SK-N-SH treated with all-trans-retinoic acid at 6 μM for 48 hours (cell line): ENCODE measurements around the gene LILRA6.
"Not testable (repeated sequence)": the region's sequence is repeated elsewhere in the genome, so short reads cannot be mapped to it uniquely, and the experiment has no call there.

Experiments
- ATAC-seq: fragments of 200-7000 bp; cut with Tn5 transposase; 3 replicates; pipeline ENCODE4 v1.9.1; 2020; ENCODE audit warnings: mild to moderate bottlenecking, moderate library complexity
- ARNTL ChIP-seq: fragments of 450-650 bp; formaldehyde crosslinking; IDR thresholded peaks from 2 replicates; pipeline ENCODE4 v1.5.0; 2020; ENCODE audit warnings: low read depth, mild to moderate bottlenecking, moderate library complexity, borderline replicate concordance
- CSDC2 ChIP-seq: fragments of 250-450 bp; sonication (Bioruptor Pico); IDR thresholded peaks from 2 replicates; pipeline ENCODE4 v1.5.0; 2020; ENCODE audit warnings: mild to moderate bottlenecking, moderate library complexity
- GLIS3 ChIP-seq: fragments of 250-450 bp; sonication (Bioruptor Pico); IDR thresholded peaks from 2 replicates; pipeline ENCODE4 v1.5.0; 2020; ENCODE audit warnings: mild to moderate bottlenecking, moderate library complexity
- ISL1 ChIP-seq: fragments of 250-450 bp; sonication (Bioruptor Pico); IDR thresholded peaks from 2 replicates; pipeline ENCODE4 v2.1.2; 2022; ENCODE audit warnings: mild to moderate bottlenecking, moderate library complexity
- OSR1 ChIP-seq: fragments of 250-450 bp; sonication (Bioruptor Pico); IDR thresholded peaks from 2 replicates; pipeline ENCODE4 v1.8.0; 2022; ENCODE audit warnings: moderate library complexity, mild to moderate bottlenecking, inconsistent platforms
- SNAI2 ChIP-seq: fragments of 250-450 bp; sonication (Bioruptor Pico); IDR thresholded peaks from 2 replicates; pipeline ENCODE4 v1.5.0; 2020; ENCODE audit warnings: mild to moderate bottlenecking, moderate library complexity
- TCF4 ChIP-seq: fragments of 250-450 bp; sonication (Bioruptor Pico); IDR thresholded peaks from 2 replicates; pipeline ENCODE4 v1.8.0; 2021; ENCODE audit warnings: mild to moderate bottlenecking, moderate library complexity, borderline replicate concordance
- TOX ChIP-seq: fragments of 250-450 bp; sonication (Bioruptor Pico); IDR thresholded peaks from 2 replicates; pipeline ENCODE4 v1.8.0; 2021; ENCODE audit warnings: mild to moderate bottlenecking, moderate library complexity, borderline replicate concordance
- ZFP3 ChIP-seq: fragments of 250-450 bp; sonication (Bioruptor Pico); IDR thresholded peaks from 2 replicates; pipeline ENCODE4 v1.5.0; 2020; ENCODE audit warnings: mild to moderate bottlenecking, moderate library complexity
- ZFP30 ChIP-seq: fragments of 450-650 bp; formaldehyde crosslinking; IDR thresholded peaks from 2 replicates; pipeline ENCODE4 v1.5.0; 2022; ENCODE audit warnings: mild to moderate bottlenecking, moderate library complexity
- ZNF565 ChIP-seq: fragments of 450-650 bp; formaldehyde crosslinking; conservative IDR thresholded peaks from 2 replicates; pipeline ENCODE4 v1.5.0; 2020; ENCODE audit warnings: low read depth, mild to moderate bottlenecking, moderate library complexity
- ZNF8 ChIP-seq: fragments of 450-650 bp; formaldehyde crosslinking; IDR thresholded peaks from 2 replicates; pipeline ENCODE4 v1.5.0; 2020; ENCODE audit warnings: mild to moderate bottlenecking, moderate library complexity
- TF ChIP-seq, protein P1 (sequence below): fragments of 250-450 bp; sonication (Bioruptor Pico); IDR thresholded peaks from 2 replicates; pipeline ENCODE4 v1.5.1; 2021; ENCODE audit warnings: mild to moderate bottlenecking, moderate library complexity
- TF ChIP-seq, protein P2 (sequence below): fragments of 250-450 bp; sonication (Bioruptor Pico); IDR thresholded peaks from 2 replicates; pipeline ENCODE4 v1.5.0; 2020; ENCODE audit warnings: mild to moderate bottlenecking, moderate library complexity

LILRA6 gene

DNA sequence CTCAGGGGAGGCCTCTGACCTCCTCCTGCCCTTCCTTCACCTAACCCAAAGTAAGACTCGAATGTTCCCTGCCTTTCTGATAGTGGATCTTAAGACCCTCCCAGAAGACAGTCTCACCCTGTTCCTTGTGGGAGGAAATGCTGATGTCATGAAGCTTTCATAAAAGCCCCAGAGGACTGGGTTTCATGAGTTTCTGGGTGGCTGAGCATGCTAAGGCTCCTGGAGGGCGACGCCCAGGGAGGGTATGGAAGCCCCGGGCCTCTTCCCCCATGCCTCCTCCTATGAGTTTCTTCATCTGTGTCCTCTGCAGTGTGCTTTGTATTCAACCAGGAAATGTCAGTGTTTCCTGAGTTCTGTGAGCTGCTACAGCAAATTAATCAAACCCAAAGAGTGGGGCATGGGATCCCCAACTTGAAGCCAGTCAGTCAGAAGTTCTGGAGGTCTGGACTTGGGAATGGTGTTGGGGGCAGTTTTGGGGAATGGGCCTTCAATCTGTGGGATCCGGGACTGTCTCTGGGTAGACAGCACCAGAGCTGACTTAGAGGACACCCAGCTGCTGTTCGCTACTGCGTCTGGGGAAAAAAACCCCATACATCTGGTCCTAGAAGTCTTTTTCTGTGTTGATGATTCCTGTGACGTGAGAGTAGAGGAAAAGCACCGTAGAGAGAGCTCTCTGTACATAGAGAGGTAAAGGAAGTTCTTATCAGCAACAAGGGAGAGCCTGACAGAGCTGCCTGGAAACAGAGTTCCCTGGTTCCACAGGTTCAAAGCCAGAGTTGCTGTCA, 40.3 kb upstream of the LILRA6 start:
- no peak for ATAC-seq
- no peak for TF ChIP-seq ZFP30 (CRISPR knock-in tag)

DNA sequence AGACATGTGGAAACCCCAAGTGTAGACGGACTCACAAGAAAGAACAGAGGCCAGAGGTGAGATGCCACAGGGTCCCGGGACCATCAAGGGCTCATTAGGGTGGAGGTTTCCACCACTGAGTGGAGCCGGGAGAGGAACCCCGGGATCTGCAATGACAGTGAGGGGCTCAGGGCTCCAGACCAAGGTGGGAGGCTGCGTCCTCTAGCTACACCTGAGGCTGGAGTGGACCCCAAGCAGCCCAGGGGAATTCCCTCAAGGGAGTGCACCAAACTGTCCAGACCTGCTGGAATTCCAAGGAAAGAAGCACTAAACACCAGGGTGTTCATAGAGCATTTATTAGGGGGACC, 39.1 kb upstream of the LILRA6 start:
- not testable (repeated sequence) for ATAC-seq

DNA sequence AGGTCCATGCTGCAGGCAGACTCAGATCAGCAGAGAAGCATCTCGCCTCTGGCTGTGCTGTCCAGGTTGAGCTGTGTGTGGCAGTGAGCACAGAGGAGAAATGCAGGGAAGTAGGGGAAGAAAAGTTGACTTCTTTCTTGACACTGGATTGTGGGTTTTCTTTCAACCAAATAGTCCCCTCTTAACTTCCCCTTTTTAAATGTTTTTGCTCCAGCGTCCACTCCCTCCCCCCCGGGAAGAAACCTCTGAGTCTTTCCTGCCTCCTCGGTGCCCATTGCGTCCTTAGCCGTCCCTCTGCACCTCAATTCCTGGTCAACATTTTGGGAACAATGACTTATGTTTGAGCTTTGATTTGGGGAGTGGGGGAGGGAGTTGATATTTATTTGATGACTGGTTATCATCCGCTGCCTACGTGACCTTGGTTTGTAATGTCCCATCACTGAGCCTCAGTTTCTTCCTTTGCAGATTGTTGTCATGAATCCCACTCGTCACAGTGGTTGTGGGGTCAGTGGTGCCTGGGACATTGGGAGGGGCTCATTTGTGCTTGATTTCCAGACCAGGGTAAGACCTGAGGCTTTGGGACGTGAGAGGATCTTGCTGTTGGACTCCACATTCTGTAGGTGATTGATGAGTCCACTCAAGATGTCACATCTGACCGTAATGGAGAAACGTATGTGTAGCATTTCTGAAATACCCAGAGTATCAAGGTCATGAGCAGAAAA, 38.6 kb upstream of the LILRA6 start, which contains the start of gene LILRB2:
Gene LILRB2 (minus strand): TSS at position 104 of the 722 bp plus-strand sequence. CDS start 614 bp downstream, outside the sequence.
- TF ChIP-seq OSR1 (no peak), GLIS3 (CRISPR knock-in tag) (no peak), ZNF8 (CRISPR knock-in tag) (no peak), CSDC2 (CRISPR knock-in tag) (no peak), ISL1 (CRISPR knock-in tag) (no peak), ARNTL (no peak), ZFP3 (CRISPR knock-in tag) (no peak), ZNF565 (CRISPR knock-in tag) (no peak), TOX (CRISPR knock-in tag) (no peak)
- TF ChIP-seq, protein P1, sequence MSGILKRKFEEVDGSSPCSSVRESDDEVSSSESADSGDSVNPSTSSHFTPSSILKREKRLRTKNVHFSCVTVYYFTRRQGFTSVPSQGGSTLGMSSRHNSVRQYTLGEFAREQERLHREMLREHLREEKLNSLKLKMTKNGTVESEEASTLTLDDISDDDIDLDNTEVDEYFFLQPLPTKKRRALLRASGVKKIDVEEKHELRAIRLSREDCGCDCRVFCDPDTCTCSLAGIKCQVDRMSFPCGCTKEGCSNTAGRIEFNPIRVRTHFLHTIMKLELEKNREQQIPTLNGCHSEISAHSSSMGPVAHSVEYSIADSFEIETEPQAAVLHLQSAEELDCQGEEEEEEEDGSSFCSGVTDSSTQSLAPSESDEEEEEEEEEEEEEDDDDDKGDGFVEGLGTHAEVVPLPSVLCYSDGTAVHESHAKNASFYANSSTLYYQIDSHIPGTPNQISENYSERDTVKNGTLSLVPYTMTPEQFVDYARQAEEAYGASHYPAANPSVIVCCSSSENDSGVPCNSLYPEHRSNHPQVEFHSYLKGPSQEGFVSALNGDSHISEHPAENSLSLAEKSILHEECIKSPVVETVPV (CRISPR knock-in tag) = no peak
- no peak for ATAC-seq

DNA sequence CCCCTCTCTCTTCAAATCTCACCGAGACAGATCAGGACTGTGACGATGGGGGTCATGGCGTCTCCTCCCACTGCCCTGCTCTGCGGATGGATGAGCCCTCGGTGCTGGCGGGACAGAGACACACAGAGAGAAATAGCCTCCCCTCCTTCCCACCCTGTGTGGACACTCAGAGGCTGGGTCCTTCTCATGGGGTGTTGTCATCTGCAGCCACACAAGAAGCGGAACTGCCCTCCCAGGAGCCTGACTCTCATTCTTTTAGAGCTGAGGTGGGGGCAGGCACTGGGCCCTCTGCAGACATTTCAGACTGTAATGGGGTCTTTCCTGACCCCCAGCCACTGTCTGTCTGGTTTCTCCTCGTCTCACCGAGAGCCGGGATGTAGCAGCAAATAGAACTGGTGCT, 37.9 kb upstream of the LILRA6 start:
- not testable (repeated sequence) for ATAC-seq

DNA sequence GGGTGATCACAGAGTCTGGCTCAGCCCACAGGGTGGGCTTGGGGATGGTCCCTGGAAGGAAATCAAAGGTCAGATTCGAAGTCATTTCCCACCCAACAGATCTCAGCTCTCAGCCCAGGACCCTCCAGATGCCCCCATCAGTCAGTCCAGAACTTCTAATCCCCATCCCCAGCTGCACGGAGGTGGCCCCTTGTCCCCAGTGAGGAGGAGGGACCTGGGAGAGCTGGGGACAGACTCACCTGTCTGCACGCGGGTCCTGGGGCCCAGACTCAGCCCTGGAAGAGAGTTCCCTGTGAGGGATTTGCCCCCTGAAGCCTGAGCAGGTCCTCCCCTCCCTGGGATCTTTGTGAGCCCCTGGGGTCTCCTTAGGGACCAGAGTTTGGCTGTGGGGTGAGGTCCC, 37.4 kb upstream of the LILRA6 start:
- not testable (repeated sequence) for ATAC-seq

DNA sequence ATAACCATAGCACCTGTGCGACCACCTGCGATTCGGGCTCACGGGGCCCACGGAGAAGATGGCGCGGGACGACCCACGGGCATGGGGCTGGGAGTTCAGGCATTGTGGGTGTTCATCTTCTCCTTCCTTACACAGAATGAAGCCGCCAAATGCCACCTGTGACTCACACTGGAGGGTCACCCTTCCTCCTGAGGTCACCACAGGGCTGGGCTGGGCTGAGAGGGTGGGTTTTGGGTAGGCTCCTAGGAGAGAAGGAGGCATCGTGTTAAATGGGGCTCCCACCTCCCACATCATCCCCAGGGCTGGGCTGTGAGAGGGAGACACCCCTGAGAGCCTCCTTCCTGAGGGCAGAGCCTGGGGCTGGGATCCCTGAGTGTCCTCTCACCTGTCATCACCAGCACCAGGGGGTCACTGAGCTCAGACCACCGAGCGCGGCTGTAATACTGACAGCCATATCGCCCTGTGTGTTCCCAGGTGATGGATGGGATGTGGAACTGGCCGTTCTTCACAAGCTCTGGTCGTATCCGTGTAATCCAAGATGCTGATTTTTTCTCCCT, 36.9 kb upstream of the LILRA6 start:
- no peak for TF ChIP-seq TCF4 (CRISPR knock-in tag)
- TF ChIP-seq, protein P2, sequence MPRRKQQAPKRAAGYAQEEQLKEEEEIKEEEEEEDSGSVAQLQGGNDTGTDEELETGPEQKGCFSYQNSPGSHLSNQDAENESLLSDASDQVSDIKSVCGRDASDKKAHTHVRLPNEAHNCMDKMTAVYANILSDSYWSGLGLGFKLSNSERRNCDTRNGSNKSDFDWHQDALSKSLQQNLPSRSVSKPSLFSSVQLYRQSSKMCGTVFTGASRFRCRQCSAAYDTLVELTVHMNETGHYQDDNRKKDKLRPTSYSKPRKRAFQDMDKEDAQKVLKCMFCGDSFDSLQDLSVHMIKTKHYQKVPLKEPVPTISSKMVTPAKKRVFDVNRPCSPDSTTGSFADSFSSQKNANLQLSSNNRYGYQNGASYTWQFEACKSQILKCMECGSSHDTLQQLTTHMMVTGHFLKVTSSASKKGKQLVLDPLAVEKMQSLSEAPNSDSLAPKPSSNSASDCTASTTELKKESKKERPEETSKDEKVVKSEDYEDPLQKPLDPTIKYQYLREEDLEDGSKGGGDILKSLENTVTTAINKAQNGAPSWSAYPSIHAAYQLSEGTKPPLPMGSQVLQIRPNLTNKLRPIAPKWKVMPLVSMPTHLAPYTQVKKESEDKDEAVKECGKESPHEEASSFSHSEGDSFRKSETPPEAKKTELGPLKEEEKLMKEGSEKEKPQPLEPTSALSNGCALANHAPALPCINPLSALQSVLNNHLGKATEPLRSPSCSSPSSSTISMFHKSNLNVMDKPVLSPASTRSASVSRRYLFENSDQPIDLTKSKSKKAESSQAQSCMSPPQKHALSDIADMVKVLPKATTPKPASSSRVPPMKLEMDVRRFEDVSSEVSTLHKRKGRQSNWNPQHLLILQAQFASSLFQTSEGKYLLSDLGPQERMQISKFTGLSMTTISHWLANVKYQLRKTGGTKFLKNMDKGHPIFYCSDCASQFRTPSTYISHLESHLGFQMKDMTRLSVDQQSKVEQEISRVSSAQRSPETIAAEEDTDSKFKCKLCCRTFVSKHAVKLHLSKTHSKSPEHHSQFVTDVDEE (CRISPR knock-in tag) = no peak
- TF ChIP-seq SNAI2 (CRISPR knock-in tag) = no peak
- ATAC-seq = no peak

DNA sequence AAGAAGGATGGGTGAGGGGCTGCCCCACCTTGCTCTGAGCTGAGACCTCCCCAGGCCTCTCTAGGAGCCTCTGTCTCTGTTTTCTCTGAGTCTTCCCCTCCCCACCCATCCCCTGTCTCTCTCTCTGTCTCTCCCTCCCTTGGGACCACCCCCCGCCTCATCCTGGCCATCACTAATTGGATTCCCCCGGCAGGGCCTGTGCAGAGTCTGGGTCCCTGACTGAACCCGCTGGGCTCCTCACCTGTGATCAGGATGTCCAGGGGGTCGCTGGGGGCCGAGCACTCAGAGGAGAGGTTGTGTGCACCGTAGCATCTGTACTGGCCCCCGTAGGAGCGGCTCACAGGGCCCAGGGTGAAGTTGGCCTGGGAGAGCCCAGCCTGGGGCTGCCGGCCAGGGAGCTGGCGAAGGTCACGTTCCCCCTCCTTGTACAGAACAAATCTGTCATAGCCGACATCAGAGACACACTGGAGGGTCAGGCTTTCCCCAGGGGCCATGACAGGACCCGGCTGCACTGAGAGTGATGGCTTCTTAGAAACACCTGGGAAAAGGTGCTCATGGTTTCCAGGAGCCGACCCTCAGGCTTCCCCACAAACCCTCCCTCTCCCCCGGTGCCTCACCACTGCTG, 36.1 kb upstream of the LILRA6 start:
- ATAC-seq = not testable (repeated sequence)

DNA sequence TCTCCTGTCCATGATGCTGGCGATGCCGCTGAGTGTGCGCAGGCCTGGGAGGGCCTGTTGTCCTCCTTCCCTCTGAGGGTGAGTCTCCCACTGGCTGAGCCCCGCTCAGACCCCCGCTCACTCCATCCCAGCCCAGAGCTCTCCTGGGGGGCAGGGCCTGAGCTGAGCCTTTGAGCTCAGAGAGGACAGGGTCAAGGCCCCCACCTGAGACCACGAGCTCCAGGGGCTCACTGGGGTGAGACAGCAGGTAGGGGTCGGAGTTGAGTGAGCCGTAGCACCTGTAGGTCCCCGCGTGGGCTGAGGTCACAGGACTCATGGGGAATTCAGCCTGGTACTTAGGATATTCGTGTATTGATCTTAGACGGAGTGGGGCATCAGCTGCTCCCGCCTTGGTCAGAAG, 35.5 kb upstream of the LILRA6 start:
- ATAC-seq = not testable (repeated sequence)

DNA sequence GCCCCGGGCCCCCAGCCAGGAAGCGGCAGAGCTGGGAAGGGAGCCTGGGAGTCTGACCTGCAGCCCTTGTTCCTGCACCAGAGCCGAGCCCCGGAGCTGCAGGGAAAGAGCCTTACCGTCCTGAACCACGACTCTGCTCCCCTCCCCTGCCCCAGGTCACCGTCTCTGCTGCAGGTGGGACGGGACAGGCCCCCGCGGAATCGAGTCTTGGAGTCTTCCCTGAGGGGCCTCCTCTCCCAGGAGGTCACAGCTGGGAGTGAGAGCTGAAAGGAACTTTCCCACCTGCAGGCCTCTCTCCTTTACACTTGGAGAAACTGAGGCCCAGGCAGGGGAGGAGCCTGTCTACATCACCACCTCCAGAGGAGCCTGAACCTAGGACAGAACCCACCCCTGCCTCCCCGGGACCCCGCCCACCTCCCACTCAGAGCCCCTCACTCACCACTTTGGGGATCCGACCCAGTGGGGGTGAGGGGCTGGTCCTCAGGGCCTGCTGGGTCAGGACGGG, 34.6 kb upstream of the LILRA6 start:
- ATAC-seq = not testable (repeated sequence)
